Right lung (tissue), 10 donors: ENCODE data around the gene OR6B1. TPM values are rescaled to one million over a fixed set of nuclear protein-coding genes. Genes with fewer than 3 reads are reported as not detected.

Experiments
- DNase-seq, 2 donors: peaks; one replicate each; pipeline ENCODE4 v3.0.0-alpha.2; 2013
- long read RNA-seq, 8 donors: transcript quantifications; one replicate each; lab custom pipeline, GENCODE V29; 2026
- polyA plus RNA-seq, 5 donors: library from polyadenylated mRNA; unstranded; fragments of 120-200 nt; gene quantifications; one replicate each; pipeline versions ENCODE4 v1.2.1 to v1.2.3, GENCODE V29; 2013; ENCODE audit warnings: inconsistent platforms in 1 of 5, low replicate concordance in 1 of 5; ENCODE audit not compliant: insufficient read length in 5 of 5, insufficient read depth in 1 of 5

OR6B1 gene
- polyA plus RNA-seq: under 1 TPM in 1 of 5 donors, not detected in 4; 0.03 TPM
- long read RNA-seq, donor 1: 0 reads
- long read RNA-seq, donor 2: 0 reads
- long read RNA-seq, donor 3: 0 reads
- long read RNA-seq, donor 4: 0 reads
- long read RNA-seq, donor 5: 0 reads
- long read RNA-seq, donor 6: 0 reads
- long read RNA-seq, donor 7: 0 reads
- long read RNA-seq, donor 8: 0 reads

- DNase-seq: no peak
Measured at GRCh38 chr7:144000020-144000419, at the start of gene OR6B1. TSS of gene OR6B1 (plus strand) at chr7:144000320. CDS start at chr7:144003997, 3,677 bp downstream.

DNA sequence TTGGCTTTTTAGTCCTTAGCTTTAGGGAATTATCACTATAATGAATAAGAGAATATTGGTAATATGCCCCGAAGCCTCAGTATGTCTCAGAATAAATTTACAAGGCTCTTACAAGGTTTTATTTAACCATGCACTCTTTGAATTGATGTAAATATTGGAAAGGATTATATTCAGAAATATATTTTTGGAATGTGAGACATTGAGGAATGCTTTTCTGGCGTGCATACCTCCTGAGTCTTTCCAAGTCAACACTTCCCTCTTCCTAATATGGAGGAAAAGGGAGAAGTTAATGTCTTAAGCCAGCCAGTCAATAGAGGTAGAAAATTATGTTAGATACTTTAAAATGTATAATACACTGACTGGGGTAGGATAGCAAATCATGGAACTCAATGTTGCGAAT lies 46.7 kb upstream of the OR6B1 start:
- DNase-seq: no peak

DNA sequence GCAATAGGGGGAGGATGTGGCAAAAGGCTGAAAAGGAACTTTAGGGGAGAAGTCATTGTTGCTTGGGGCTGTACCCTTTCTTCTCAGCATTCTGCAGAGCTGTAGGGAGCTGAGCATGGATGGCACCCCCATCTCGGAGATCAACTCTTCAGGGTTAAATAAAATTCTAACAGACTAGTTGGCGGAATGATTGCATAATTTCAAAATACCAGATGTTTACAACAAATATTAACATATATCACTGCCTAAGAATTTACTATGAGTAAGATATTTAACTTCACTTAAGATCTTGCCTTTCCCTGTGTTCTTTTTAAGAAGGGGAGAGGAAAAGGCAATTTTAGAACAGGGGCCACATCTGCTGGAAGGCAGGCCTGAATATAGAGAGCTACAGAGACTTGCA lies 46.0 kb upstream of the OR6B1 start:
- no peak for DNase-seq

GRCh38 chr7:143954544-143954943 lies 45.6 kb upstream of the OR6B1 start, which contains the start of gene OR2F1:
TSS of gene OR2F1 (plus strand) at chr7:143954844. CDS start at chr7:143959971, 5,127 bp downstream.
- DNase-seq: no peak

- no peak for DNase-seq
Measured at GRCh38 chr7:143958781-143959180, 41.3 kb upstream of the OR6B1 start.

DNA sequence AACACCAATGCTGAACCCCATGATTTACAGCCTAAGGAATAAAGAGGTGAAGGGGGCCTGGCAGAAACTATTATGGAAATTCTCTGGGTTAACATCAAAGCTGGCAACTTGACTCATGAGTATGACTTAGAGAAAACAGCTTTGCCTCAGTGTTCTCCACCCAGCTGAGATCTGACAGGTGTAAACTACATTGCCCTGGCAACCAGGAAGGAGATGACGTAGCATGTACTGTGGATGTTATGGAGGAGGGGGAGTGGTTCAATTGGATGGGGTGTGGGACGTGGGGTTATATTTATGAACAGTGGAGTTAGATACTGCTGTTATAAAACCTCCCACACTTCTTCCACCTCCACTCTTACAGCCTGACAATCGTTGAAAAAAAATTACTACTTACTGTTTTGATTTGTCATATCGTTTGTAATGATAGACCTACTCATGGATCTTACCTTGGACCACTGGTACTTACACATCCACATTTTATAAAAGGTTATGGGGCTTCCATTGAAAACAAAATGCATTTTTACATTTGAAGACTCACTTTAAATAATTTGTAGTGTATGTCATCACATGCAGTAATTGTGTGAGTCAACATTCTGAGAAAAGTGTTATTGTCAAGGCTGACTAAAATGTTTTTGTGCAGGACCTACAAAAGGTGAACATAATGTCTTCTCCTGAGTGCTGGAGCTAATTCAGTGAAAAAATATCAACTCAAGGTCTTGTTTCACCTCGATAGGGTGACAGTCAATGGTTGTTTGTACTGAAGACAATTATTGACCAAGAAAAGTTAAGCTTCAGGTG lies 39.1 kb upstream of the OR6B1 start:
- no peak for DNase-seq

GRCh38 chr7:143965280-143965679 lies 34.8 kb upstream of the OR6B1 start:
- no peak for DNase-seq

GRCh38 chr7:143967398-143967797 lies 32.7 kb upstream of the OR6B1 start:
- no peak for DNase-seq

GRCh38 chr7:143973870-143974416 lies 26.2 kb upstream of the OR6B1 start:
- DNase-seq: no peak

DNA sequence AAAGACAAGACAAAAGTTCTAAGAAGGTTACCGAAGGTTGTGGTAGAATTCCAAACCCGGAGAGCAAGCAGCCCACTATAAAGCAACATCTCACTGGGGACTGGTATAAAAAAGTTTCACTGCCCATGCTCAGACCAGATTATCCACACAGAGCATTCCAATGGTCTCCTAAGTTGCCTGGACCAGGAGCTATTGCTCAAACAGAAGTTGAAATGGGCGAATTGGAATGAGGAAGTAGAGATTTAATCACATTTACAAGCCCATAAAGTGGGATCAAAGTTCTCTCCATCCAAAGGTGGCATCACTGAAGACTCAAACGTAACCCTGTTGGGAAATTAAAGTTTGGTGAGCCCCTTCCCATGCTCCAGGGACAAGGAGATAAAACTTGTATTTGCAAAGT lies 25.7 kb upstream of the OR6B1 start:
- no peak for DNase-seq

GRCh38 chr7:143975617-143976016 lies 24.5 kb upstream of the OR6B1 start:
- no peak for DNase-seq

DNA sequence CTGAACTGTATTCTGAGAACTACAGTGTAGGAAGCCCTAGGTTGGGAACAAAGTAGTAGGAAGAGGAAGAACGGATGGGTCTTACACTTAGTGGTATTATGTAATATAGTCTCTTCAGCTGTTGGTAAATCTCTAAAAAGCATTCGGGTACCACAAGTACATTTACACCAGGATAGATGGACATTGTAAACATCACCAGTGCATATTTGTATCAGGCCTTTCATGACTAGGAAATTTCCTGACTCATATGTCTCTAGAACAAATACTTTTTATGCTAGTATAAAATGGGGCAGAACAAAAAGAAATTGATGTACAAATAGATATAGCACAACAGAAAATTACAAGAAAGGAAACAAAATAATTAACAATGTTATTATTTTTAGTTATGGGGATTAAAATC lies 21.5 kb upstream of the OR6B1 start:
- DNase-seq: no peak

DNA sequence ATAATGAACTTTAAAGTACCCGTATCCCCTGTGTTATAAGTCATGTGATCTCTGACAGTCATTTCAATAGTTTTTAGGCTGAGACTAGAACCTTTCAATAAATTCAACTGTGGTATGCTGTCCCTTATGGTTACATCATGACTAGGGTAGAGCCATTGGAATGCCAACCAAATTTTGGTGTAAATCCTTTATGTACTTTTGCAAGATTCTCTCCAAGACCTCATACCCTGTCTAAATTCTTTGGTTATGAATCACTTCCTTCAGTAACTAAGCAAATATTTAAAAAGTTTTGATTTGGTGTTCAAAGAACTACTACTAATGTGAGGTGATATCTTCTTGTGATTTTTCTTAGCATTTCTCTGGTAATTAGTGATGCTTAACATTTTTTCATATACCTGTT lies 20.8 kb upstream of the OR6B1 start:
- DNase-seq: no peak

- DNase-seq: no peak
Measured at GRCh38 chr7:143979998-143980397, 20.1 kb upstream of the OR6B1 start.

DNA sequence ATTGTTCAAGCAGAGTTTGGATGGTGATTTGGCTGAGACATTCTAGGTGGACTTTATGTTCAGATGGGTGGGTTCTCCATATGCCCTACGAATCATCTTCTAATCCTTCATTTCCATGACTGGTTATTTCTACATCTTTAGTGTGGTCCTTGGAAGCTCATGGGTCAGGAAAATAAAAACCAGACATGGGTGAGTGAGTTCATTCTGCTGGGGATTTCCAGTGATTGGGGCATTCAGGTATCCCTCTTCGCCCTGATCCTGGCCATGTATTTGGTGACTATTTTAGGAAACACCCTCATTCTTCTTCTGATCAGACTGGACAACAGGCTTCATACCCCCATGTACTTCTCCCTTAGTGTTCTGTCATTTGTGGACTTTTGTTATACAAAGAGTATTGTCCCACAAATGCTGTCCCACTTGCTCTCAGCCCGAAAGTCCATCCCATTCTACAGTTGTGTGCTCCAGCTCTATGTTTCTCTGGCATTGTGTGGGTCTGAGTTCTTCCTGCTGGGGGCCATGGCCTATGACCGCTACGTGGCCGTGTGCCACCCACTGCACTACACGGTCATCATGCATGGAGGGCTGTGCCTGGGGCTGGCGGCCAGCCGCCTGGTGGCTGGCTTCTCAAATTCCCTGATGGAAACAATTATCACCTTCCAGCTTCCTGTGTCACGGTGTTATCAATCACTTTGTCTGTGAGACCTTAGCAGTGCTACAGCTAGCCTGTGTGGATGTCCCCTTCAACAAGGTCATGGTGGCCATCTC lies 19.2 kb upstream of the OR6B1 start:
- no peak for DNase-seq

- DNase-seq: no peak
Measured at GRCh38 chr7:143983960-143984359, 16.2 kb upstream of the OR6B1 start.

- DNase-seq: no peak
Measured at GRCh38 chr7:143987513-143987912, 12.6 kb upstream of the OR6B1 start.

DNA sequence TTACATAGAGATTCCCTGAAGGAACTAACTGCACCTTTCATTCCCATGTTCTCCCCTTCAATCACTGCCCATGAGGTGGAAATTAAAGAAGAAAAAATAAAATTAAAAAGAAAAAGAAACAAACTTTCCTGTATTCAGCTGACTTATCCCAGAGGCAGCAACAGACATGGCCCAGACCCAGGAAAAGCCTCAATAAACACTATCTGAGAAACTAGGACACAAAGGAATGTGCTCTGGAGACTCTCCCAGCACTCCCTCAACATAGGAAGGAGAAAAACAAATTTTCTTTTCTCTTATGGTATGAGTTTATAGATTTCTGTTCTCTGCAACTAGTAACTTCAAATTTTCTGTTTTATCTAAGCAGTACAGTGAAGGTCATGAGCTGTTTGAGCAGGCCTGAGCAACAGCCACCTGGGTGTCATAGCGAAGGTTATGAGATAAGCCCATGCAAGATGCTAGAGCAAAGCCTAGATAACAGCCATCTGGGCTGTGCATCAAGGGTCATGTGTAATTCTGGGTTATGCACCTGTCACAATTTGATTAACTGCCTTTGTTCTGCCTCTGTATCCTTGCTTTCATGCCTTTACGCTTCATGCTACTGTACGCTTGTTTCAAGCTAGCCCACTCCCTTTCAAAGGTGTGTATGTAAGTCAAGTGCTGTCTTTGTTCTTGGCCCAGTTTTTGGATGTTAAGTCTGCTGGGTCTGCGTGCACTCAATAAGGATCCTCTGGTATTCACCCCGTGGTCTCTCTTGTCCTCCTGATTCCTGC lies 11.0 kb upstream of the OR6B1 start:
- no peak for DNase-seq

DNA sequence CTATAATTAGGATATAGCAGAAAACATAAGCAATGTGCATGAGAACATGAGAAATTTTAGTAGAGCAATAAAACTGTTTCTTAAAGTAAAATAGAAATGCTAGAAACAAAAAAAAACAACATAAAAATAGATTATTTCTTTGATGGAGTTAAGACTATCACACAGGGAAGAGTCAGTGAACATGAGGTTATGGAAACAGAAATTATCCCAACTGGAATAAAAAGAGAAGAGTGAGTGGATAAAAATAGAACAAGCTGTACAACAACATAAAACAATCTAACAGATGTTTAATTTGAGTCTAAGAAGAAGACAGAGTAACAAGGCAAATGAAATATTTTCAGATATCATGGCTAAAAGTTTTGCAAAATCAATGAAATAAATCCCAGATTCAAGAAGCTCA lies 7.5 kb upstream of the OR6B1 start:
- no peak for DNase-seq

DNA sequence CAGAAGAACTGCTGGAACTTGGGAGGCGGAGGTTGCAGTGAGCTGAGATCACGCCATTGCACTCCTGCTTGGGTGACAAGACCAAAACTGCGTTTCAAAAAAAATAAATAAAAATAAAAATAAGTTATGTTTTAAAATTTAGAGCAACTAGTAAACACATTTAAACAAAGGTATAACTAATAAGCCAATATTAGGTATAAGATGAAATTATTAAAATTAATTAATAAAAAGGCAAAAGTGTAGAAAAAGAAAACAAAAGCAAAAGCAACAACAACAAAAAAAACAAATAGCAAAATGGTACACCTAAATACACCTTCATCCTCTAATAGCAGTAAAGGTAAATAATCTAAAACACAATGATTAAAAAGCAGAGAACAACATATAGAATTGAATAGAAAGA lies 6.2 kb upstream of the OR6B1 start:
- DNase-seq: no peak

DNA sequence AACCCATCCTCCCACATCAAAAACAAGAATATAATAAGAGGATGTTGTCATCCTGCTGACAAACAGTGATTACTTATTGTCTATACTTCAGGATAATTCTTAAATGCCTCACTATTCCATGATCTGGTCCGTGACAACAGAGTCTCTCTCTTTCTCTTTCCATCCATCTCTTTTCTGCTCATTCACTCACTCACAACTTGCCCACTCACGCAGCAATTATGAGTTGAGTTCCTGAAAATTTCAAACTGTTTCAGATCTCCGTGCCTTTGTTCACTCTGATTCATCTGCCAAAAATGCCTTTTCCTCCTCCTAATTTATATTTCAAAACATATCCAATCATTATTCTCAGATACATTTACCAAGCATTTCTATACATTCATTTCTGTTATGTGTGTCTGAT lies 1.4 kb downstream of the OR6B1 start:
- no peak for DNase-seq

- DNase-seq: no peak
Measured at GRCh38 chr7:144004703-144005102, 4.6 kb downstream of the OR6B1 start.
